WTC11 (cell line): ENCODE measurements around the gene GPR62. TPM values are rescaled to one million over a fixed set of nuclear protein-coding genes. Genes with fewer than 3 reads are reported as not detected.

Experiments
- ATAC-seq: fragments of 200-7000 bp; cut with Tn5 transposase; 2 replicates; pipeline ENCODE4 v1.10.0; 2021; ENCODE audit warnings: mild to moderate bottlenecking, moderate library complexity
- CTCF ChIA-PET: fragments of 300-600 bp; sonication (Branson Sonifier 250); formaldehyde crosslinking; loops from one replicate; lab custom pipeline; 2021; ENCODE audit warnings: antibody characterized with exemption; lab: Charles Lee
- POLR2A ChIA-PET: fragments of 350-600 bp; sonication (Branson Sonifier 250); formaldehyde crosslinking; loops from one replicate; lab custom pipeline; 2021; ENCODE audit warnings: antibody characterized with exemption; lab: Charles Lee
- DNase-seq: peaks from one replicate; pipeline ENCODE4 v3.0.0; 2021; ENCODE audit warnings: low spot score
- H3K27ac Mint-ChIP-seq: 2 replicates; pipeline ENCODE4 v1.8.0; 2021; ENCODE audit warnings: mixed read lengths
- H3K27me3 Mint-ChIP-seq: 2 replicates; pipeline ENCODE4 v1.8.0; 2021; ENCODE audit warnings: low read depth, mild to moderate bottlenecking, moderate library complexity, mixed read lengths
- H3K36me3 Mint-ChIP-seq: 2 replicates; pipeline ENCODE4 v1.8.0; 2021; ENCODE audit warnings: mixed read lengths
- H3K4me1 Mint-ChIP-seq: 2 replicates; pipeline ENCODE4 v1.8.0; 2022; ENCODE audit warnings: mixed read lengths
- H3K4me3 Mint-ChIP-seq: 2 replicates; pipeline ENCODE4 v1.8.0; 2021; ENCODE audit warnings: mild to moderate bottlenecking, moderate library complexity, mixed read lengths
- H3K9me3 Mint-ChIP-seq: 2 replicates; pipeline ENCODE4 v1.8.0; 2021; ENCODE audit warnings: mixed read lengths
- CREB1 ChIP-seq: sonication (generic); formaldehyde crosslinking; IDR thresholded peaks from 2 replicates; pipeline ENCODE4 v1.8.0; 2023; ENCODE audit warnings: mild to moderate bottlenecking, missing genetic modification reagents
- ELF4 ChIP-seq: sonication (generic); formaldehyde crosslinking; IDR thresholded peaks from 2 replicates; pipeline ENCODE4 v1.8.1; 2022; ENCODE audit warnings: low read depth, mild to moderate bottlenecking, moderate library complexity, missing genetic modification reagents
- HMGA2 ChIP-seq: fragments of 250-450 bp; sonication (Bioruptor Pico); IDR thresholded peaks from 2 replicates; pipeline ENCODE4 v1.4.0; 2021; ENCODE audit warnings: mild to moderate bottlenecking, moderate library complexity
- total RNA-seq: library from RNA; stranded (reverse); gene quantifications from 3 replicates; pipeline ENCODE4 v1.2.3, GENCODE V29; 2021
- TF ChIP-seq, protein P1 (sequence below): fragments of 250-450 bp; sonication (Bioruptor Pico); IDR thresholded peaks from 2 replicates; pipeline ENCODE4 v1.9.0; 2021; ENCODE audit warnings: mild to moderate bottlenecking, borderline replicate concordance
- TF ChIP-seq, protein P2 (sequence below): sonication (generic); formaldehyde crosslinking; IDR thresholded peaks from 2 replicates; pipeline ENCODE4 v1.8.1; 2023; ENCODE audit warnings: mild to moderate bottlenecking, missing genetic modification reagents
- TF ChIP-seq, protein P3 (sequence below): sonication (generic); formaldehyde crosslinking; IDR thresholded peaks from 2 replicates; pipeline ENCODE4 v1.8.1; 2023; ENCODE audit warnings: mild to moderate bottlenecking, moderate library complexity, missing genetic modification reagents
- TF ChIP-seq, protein P4 (sequence below): sonication (generic); formaldehyde crosslinking; IDR thresholded peaks from 2 replicates; pipeline ENCODE4 v1.8.0; 2023; ENCODE audit warnings: missing genetic modification reagents, mild to moderate bottlenecking, borderline replicate concordance
- TF ChIP-seq, protein P5 (sequence below): sonication (generic); formaldehyde crosslinking; IDR thresholded peaks from 2 replicates; pipeline ENCODE4 v1.8.1; 2022; ENCODE audit warnings: mild to moderate bottlenecking, moderate library complexity, missing genetic modification reagents

Gene GPR62
- total RNA-seq, 1 experiment from 2014 or later: 0.24 TPM

DNA sequence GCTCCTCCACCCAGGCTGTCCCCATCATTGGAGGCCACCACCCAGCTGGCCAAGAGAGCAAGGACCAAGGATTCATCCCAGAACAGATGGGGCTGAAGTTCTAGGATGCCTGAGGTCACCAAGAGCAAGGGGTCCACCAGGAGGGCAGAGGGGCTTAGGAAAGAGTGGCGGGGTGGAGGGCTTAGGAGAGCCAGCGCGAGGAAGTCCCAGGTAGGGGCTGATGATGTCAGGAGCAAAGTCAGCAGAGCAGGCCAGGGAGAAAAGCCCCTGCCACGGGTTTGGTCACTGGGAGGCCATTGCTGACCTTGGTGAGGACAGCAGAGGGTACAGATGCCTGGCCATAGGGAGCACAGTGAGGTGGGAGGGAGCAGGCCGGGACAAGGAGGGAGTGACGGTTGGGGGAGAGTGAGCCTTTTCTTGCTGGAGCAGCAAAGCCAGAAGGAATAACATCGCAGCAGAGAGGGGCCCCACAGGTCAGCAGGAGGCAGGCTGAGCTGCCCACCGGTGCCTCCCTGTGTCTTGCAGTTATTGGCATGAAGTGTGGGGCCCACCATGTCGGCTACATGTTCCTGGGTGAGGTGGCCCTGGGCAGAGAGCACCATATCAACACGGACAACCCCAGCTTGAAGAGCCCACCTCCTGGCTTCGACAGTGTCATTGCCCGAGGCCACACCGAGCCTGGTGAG, 7.8 kb upstream of the GPR62 start (continued):
- TF ChIP-seq, protein P1, sequence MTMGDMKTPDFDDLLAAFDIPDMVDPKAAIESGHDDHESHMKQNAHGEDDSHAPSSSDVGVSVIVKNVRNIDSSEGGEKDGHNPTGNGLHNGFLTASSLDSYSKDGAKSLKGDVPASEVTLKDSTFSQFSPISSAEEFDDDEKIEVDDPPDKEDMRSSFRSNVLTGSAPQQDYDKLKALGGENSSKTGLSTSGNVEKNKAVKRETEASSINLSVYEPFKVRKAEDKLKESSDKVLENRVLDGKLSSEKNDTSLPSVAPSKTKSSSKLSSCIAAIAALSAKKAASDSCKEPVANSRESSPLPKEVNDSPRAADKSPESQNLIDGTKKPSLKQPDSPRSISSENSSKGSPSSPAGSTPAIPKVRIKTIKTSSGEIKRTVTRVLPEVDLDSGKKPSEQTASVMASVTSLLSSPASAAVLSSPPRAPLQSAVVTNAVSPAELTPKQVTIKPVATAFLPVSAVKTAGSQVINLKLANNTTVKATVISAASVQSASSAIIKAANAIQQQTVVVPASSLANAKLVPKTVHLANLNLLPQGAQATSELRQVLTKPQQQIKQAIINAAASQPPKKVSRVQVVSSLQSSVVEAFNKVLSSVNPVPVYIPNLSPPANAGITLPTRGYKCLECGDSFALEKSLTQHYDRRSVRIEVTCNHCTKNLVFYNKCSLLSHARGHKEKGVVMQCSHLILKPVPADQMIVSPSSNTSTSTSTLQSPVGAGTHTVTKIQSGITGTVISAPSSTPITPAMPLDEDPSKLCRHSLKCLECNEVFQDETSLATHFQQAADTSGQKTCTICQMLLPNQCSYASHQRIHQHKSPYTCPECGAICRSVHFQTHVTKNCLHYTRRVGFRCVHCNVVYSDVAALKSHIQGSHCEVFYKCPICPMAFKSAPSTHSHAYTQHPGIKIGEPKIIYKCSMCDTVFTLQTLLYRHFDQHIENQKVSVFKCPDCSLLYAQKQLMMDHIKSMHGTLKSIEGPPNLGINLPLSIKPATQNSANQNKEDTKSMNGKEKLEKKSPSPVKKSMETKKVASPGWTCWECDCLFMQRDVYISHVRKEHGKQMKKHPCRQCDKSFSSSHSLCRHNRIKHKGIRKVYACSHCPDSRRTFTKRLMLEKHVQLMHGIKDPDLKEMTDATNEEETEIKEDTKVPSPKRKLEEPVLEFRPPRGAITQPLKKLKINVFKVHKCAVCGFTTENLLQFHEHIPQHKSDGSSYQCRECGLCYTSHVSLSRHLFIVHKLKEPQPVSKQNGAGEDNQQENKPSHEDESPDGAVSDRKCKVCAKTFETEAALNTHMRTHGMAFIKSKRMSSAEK: no peak
- TF ChIP-seq, protein P2, sequence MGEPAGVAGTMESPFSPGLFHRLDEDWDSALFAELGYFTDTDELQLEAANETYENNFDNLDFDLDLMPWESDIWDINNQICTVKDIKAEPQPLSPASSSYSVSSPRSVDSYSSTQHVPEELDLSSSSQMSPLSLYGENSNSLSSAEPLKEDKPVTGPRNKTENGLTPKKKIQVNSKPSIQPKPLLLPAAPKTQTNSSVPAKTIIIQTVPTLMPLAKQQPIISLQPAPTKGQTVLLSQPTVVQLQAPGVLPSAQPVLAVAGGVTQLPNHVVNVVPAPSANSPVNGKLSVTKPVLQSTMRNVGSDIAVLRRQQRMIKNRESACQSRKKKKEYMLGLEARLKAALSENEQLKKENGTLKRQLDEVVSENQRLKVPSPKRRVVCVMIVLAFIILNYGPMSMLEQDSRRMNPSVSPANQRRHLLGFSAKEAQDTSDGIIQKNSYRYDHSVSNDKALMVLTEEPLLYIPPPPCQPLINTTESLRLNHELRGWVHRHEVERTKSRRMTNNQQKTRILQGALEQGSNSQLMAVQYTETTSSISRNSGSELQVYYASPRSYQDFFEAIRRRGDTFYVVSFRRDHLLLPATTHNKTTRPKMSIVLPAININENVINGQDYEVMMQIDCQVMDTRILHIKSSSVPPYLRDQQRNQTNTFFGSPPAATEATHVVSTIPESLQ (CRISPR knock-in tag): no peak
- TF ChIP-seq, protein P3, sequence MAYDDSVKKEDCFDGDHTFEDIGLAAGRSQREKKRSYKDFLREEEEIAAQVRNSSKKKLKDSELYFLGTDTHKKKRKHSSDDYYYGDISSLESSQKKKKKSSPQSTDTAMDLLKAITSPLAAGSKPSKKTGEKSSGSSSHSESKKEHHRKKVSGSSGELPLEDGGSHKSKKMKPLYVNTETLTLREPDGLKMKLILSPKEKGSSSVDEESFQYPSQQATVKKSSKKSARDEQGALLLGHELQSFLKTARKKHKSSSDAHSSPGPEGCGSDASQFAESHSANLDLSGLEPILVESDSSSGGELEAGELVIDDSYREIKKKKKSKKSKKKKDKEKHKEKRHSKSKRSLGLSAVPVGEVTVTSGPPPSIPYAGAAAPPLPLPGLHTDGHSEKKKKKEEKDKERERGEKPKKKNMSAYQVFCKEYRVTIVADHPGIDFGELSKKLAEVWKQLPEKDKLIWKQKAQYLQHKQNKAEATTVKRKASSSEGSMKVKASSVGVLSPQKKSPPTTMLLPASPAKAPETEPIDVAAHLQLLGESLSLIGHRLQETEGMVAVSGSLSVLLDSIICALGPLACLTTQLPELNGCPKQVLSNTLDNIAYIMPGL (CRISPR knock-in tag): no peak

DNA sequence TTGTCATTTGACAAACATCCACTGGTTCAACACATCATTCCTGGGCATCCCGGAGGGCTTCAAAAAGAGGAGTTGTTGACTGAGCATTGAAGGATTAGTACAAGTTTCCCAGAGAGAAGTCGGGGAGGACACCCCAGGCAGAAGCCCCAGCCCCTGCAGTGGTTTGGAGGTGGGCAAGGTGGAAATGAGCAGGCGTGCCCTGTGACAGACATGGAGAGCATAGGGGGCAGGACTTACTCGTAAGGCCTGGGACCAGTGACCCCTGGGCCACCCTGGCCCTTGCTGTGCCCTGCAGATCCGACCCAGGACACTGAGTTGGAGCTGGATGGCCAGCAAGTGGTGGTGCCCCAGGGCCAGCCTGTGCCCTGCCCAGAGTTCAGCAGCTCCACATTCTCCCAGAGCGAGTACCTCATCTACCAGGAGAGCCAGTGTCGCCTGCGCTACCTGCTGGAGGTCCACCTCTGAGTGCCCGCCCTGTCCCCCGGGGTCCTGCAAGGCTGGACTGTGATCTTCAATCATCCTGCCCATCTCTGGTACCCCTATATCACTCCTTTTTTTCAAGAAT, 7.1 kb upstream of the GPR62 start:
- TF ChIP-seq, protein P4, sequence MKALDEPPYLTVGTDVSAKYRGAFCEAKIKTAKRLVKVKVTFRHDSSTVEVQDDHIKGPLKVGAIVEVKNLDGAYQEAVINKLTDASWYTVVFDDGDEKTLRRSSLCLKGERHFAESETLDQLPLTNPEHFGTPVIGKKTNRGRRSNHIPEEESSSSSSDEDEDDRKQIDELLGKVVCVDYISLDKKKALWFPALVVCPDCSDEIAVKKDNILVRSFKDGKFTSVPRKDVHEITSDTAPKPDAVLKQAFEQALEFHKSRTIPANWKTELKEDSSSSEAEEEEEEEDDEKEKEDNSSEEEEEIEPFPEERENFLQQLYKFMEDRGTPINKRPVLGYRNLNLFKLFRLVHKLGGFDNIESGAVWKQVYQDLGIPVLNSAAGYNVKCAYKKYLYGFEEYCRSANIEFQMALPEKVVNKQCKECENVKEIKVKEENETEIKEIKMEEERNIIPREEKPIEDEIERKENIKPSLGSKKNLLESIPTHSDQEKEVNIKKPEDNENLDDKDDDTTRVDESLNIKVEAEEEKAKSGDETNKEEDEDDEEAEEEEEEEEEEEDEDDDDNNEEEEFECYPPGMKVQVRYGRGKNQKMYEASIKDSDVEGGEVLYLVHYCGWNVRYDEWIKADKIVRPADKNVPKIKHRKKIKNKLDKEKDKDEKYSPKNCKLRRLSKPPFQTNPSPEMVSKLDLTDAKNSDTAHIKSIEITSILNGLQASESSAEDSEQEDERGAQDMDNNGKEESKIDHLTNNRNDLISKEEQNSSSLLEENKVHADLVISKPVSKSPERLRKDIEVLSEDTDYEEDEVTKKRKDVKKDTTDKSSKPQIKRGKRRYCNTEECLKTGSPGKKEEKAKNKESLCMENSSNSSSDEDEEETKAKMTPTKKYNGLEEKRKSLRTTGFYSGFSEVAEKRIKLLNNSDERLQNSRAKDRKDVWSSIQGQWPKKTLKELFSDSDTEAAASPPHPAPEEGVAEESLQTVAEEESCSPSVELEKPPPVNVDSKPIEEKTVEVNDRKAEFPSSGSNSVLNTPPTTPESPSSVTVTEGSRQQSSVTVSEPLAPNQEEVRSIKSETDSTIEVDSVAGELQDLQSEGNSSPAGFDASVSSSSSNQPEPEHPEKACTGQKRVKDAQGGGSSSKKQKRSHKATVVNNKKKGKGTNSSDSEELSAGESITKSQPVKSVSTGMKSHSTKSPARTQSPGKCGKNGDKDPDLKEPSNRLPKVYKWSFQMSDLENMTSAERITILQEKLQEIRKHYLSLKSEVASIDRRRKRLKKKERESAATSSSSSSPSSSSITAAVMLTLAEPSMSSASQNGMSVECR: no peak
- TF ChIP-seq ELF4 (CRISPR knock-in tag) (no peak), CREB1 (no peak), HMGA2 (CRISPR knock-in tag) (no peak)
- TF ChIP-seq, protein P5, sequence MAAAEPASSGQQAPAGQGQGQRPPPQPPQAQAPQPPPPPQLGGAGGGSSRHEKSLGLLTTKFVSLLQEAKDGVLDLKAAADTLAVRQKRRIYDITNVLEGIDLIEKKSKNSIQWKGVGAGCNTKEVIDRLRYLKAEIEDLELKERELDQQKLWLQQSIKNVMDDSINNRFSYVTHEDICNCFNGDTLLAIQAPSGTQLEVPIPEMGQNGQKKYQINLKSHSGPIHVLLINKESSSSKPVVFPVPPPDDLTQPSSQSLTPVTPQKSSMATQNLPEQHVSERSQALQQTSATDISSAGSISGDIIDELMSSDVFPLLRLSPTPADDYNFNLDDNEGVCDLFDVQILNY (CRISPR knock-in tag): no peak
- Mint-ChIP-seq H3K9me3 (no peaks in the 10 kb centered on the region), H3K4me1 (no peaks in the 10 kb centered on the region), H3K36me3 (no peaks in the 10 kb centered on the region), H3K27ac (no peak overlapping the region), H3K27me3 (peaks cover 40% of the 10 kb centered on the region), H3K4me3 (no peak overlapping the region)
- ChIA-PET CTCF (no interaction called here), POLR2A (no interaction called here)
- DNase-seq (no peak), ATAC-seq (no peak)
